H1 (cell line): Measurements from ENCODE around the gene CALHM3. TPM values are rescaled to one million over a fixed set of nuclear protein-coding genes. Genes with fewer than 3 reads are reported as not detected.

ENCODE experiments used
- CTCF ChIA-PET: fragments of 300-600 bp; sonication (Branson Sonifier 250); formaldehyde crosslinking; loops from one replicate; lab custom pipeline; 2021; ENCODE audit not compliant: partially characterized antibody; lab: Charles Lee
- POLR2A ChIA-PET: fragments of 300-600 bp; sonication (Branson Sonifier 250); formaldehyde crosslinking; loops from one replicate; lab custom pipeline; 2021; ENCODE audit warnings: inconsistent platforms; ENCODE audit not compliant: partially characterized antibody; lab: Charles Lee
- DNase-seq, 2 experiments: peaks; one replicate each; pipeline versions ENCODE4 v3.0.0 to v3.0.0-alpha.2; 2010 to 2022; ENCODE audit warnings: low spot score in 2 of 2, low read depth in 1 of 2, mixed read lengths in 1 of 2
- FAIRE-seq: peaks from 2 replicates; lab custom pipeline; 2011; peaks lifted over from hg19 to GRCh38; lab: Jason Lieb, UNC
- H2AFZ ChIP-seq: 2 replicates; pipeline ENCODE4 v1.8.1; 2012; ENCODE audit warnings: low read length, inconsistent platforms
- H2AK5ac ChIP-seq: 2 replicates; pipeline ENCODE4 v1.6.1; 2013; ENCODE audit warnings: low read depth, low read length
- H2BK120ac ChIP-seq: replicated peaks from 2 replicates; pipeline ENCODE3; 2013; ENCODE audit warnings: low read depth, low read length, inconsistent platforms
- H2BK12ac ChIP-seq: 2 replicates; pipeline ENCODE4 v1.6.1; 2013; ENCODE audit warnings: low read depth, low read length
- H2BK15ac ChIP-seq: 2 replicates; pipeline ENCODE4 v1.6.1; 2013; ENCODE audit warnings: low read length
- H2BK20ac ChIP-seq: 2 replicates; pipeline ENCODE4 v1.6.1; 2013; ENCODE audit warnings: low read length
- H2BK5ac ChIP-seq: 2 replicates; pipeline ENCODE4 v1.6.1; 2013; ENCODE audit warnings: low read depth, low read length
- H3K14ac ChIP-seq: 2 replicates; pipeline ENCODE4 v1.6.1; 2013; ENCODE audit warnings: inconsistent platforms; ENCODE audit not compliant: insufficient read length
- H3K18ac ChIP-seq: 2 replicates; pipeline ENCODE4 v1.6.1; 2013; ENCODE audit warnings: low read length; ENCODE audit errors: extremely low read depth
- H3K23ac ChIP-seq: 2 replicates; pipeline ENCODE4 v1.6.1; 2013; ENCODE audit warnings: inconsistent platforms; ENCODE audit not compliant: insufficient read length
- H3K23me2 ChIP-seq: 2 replicates; pipeline ENCODE4 v1.6.1; 2013; ENCODE audit warnings: low read depth, low read length
- H3K27ac ChIP-seq: 2 replicates; pipeline ENCODE4 v1.6.1; 2011; ENCODE audit warnings: low read depth, low read length, inconsistent platforms
- H3K27me3 ChIP-seq, 4 experiments: replicated peaks in 1 of 4; 1 replicate in 1 of 4; 2 replicates in 3 of 4; pipeline versions ENCODE4 v1.6.1 to v1.8.1; 2011 to 2013; ENCODE audit warnings: low read length in 3 of 4, mild to moderate bottlenecking in 3 of 4, inconsistent platforms in 2 of 4, mixed read lengths in 2 of 4, moderate library complexity in 1 of 4; ENCODE audit not compliant: control insufficient read depth in 3 of 4, insufficient read depth in 3 of 4; ENCODE audit errors: extremely low read depth in 1 of 4
- H3K36me3 ChIP-seq, 4 experiments: 2 replicates each; pipeline versions ENCODE4 v1.6.1 to v1.8.1; 2011 to 2013; ENCODE audit warnings: mild to moderate bottlenecking in 4 of 4, low read length in 3 of 4, moderate library complexity in 2 of 4, control low read depth in 1 of 4, inconsistent platforms in 1 of 4; ENCODE audit not compliant: insufficient read depth in 4 of 4, control insufficient read depth in 2 of 4
- H3K4ac ChIP-seq: replicated peaks from 2 replicates; pipeline ENCODE3; 2013; ENCODE audit warnings: low read length, low read depth, mixed read lengths, inconsistent platforms; ENCODE audit not compliant: insufficient read length
- H3K4me1 ChIP-seq, 4 experiments: replicated peaks in 1 of 4; 1 replicate in 1 of 4; 2 replicates in 3 of 4; pipeline versions ENCODE4 v1.6.1 to v1.8.1; 2011 to 2013; ENCODE audit warnings: low read length in 3 of 4, inconsistent platforms in 2 of 4, mixed read lengths in 1 of 4; ENCODE audit not compliant: insufficient read depth in 4 of 4, control insufficient read depth in 3 of 4
- H3K4me2 ChIP-seq, 2 experiments: 2 replicates each; pipeline versions ENCODE4 v1.6.1 to v1.8.1; 2011 to 2013; ENCODE audit warnings: low read depth in 2 of 2, low read length in 2 of 2, control low read depth in 1 of 2, inconsistent platforms in 1 of 2, mild to moderate bottlenecking in 1 of 2; ENCODE audit not compliant: insufficient read depth in 1 of 2
- H3K4me3 ChIP-seq, 4 experiments: fragments of 200-600, 300-600 bp in 1 of 4; sonication (generic), shearing (Covaris generic), sonication (Bioruptor Twin) in 1 of 4; 2 replicates each; pipeline versions ENCODE4 v1.5.1 to v1.8.1; 2011 to 2016; ENCODE audit warnings: low read length in 4 of 4, low read depth in 3 of 4, control low read depth in 2 of 4, inconsistent platforms in 2 of 4, mild to moderate bottlenecking in 2 of 4, mixed read lengths in 1 of 4, moderate library complexity in 1 of 4; ENCODE audit not compliant: insufficient read depth in 2 of 4; ENCODE audit errors: extremely low read depth in 1 of 4
- H3K56ac ChIP-seq: replicated peaks from 2 replicates; pipeline ENCODE3; 2013; ENCODE audit warnings: low read depth, mild to moderate bottlenecking, mixed read lengths, low read length, inconsistent platforms; ENCODE audit not compliant: insufficient read length
- H3K79me1 ChIP-seq: 2 replicates; pipeline ENCODE4 v1.6.1; 2013; ENCODE audit warnings: low read depth, low read length, control low read depth
- H3K79me2 ChIP-seq, 2 experiments: 2 replicates each; pipeline versions ENCODE4 v1.6.1 to v1.8.1; 2012 to 2013; ENCODE audit warnings: low read length in 2 of 2, mild to moderate bottlenecking in 2 of 2, inconsistent platforms in 1 of 2; ENCODE audit not compliant: insufficient read depth in 2 of 2, control insufficient read depth in 1 of 2
- H3K9ac ChIP-seq, 4 experiments: replicated peaks in 1 of 4; 1 replicate in 1 of 4; 2 replicates in 3 of 4; pipeline versions ENCODE4 v1.6.1 to v1.8.1; 2011 to 2013; ENCODE audit warnings: low read depth in 3 of 4, low read length in 3 of 4, control low read depth in 2 of 4, mild to moderate bottlenecking in 2 of 4, moderate library complexity in 2 of 4, inconsistent platforms in 1 of 4; ENCODE audit errors: extremely low read depth in 1 of 4
- H3K9me3 ChIP-seq, 2 experiments: 2 replicates each; pipeline versions ENCODE4 v1.6.1 to v1.8.1; 2012 to 2013; ENCODE audit warnings: mild to moderate bottlenecking in 2 of 2, moderate library complexity in 2 of 2, control low read depth in 1 of 2, inconsistent platforms in 1 of 2, low read depth in 1 of 2, low read length in 1 of 2, mixed read lengths in 1 of 2; ENCODE audit not compliant: insufficient read depth in 2 of 2
- H4K20me1 ChIP-seq, 2 experiments: replicated peaks in 1 of 2; 2 replicates each; pipeline versions ENCODE3 to v1.8.1; 2011 to 2013; ENCODE audit warnings: inconsistent platforms in 2 of 2, low read length in 2 of 2, mild to moderate bottlenecking in 1 of 2; ENCODE audit not compliant: insufficient read depth in 2 of 2, control insufficient read depth in 1 of 2
- H4K5ac ChIP-seq: 2 replicates; pipeline ENCODE4 v1.6.1; 2013; ENCODE audit warnings: low read length, low read depth, mixed read lengths, inconsistent platforms; ENCODE audit not compliant: insufficient read length
- H4K8ac ChIP-seq: 2 replicates; pipeline ENCODE4 v1.8.0; 2013; ENCODE audit warnings: mild to moderate bottlenecking, moderate library complexity, low read length, inconsistent platforms; ENCODE audit not compliant: insufficient read depth; ENCODE audit errors: extremely low read depth
- H4K91ac ChIP-seq: replicated peaks from 2 replicates; pipeline ENCODE3; 2013; ENCODE audit warnings: low read length, mixed read lengths, inconsistent platforms; ENCODE audit not compliant: insufficient read length
- ASH2L ChIP-seq: fragments of 200-600, 300-600 bp; sonication (generic); IDR thresholded peaks from one replicate; pipeline ENCODE4 v1.7.1; 2017; ENCODE audit warnings: low read length
- BACH1 ChIP-seq: IDR thresholded peaks from 2 replicates; pipeline ENCODE4 v1.6.1; 2012; ENCODE audit warnings: low read length, improper control_type of control experiment
- BRCA1 ChIP-seq: IDR thresholded peaks from 2 replicates; pipeline ENCODE4 v1.6.1; 2012; ENCODE audit warnings: low read depth, low read length, improper control_type of control experiment
- FOSL1 ChIP-seq: IDR thresholded peaks from 2 replicates; pipeline ENCODE4 v1.6.1; 2011; ENCODE audit warnings: mild to moderate bottlenecking, low read depth, low read length, moderate library complexity; ENCODE audit not compliant: insufficient read depth
- JUND ChIP-seq: IDR thresholded peaks from 2 replicates; pipeline ENCODE4 v1.6.1; 2011; ENCODE audit warnings: mild to moderate bottlenecking, improper control_type of control experiment, low read length
- NRF1 ChIP-seq: IDR thresholded peaks from 2 replicates; pipeline ENCODE4 v1.6.1; 2011; ENCODE audit warnings: mild to moderate bottlenecking, low read depth, low read length, improper control_type of control experiment
- POLR2A ChIP-seq, 2 experiments: IDR thresholded peaks; 1 replicate in 1 of 2; 2 replicates in 1 of 2; pipeline ENCODE4 v1.6.1; 2011; ENCODE audit warnings: low read depth in 2 of 2, low read length in 2 of 2, mild to moderate bottlenecking in 2 of 2; ENCODE audit errors: control extremely low read depth in 1 of 2
- SIX5 ChIP-seq: IDR thresholded peaks from 2 replicates; pipeline ENCODE4 v1.6.1; 2011; ENCODE audit warnings: mild to moderate bottlenecking, low read depth, low read length
- TCF12 ChIP-seq: IDR thresholded peaks from 2 replicates; pipeline ENCODE4 v1.6.1; 2011; ENCODE audit warnings: low read depth, mild to moderate bottlenecking, low read length
- WGBS, 2 experiments: shearing (Covaris generic) in 1 of 2; methylation state at CpG; one replicate each; pipeline versions ENCODE4 v1.1.6 to v1.1.7; 2013 to 2015; ENCODE audit warnings: low lambda C conversion rate in 2 of 2, mixed read lengths in 2 of 2, inconsistent platforms in 1 of 2, low coverage in 1 of 2, missing lambda C conversion rate in 1 of 2; ENCODE audit not compliant: insufficient replicate concordance in 2 of 2, insufficient coverage in 1 of 2, insufficient read length in 1 of 2; ENCODE audit errors: extremely low coverage in 1 of 2, missing lambda C conversion rate in 1 of 2; 5-methylcytosine and 5-hydroxymethylcytosine counted together
- polyA plus RNA-seq, 7 experiments: library from polyadenylated mRNA; depleted of rRNA in 3 of 7; stranded (reverse) in 5 of 7; unstranded in 2 of 7; fragments of >200 nt in 5 of 7; fragments of 200-250 nt in 2 of 7; gene quantifications; 1 replicate in 5 of 7; 2 replicates in 1 of 7; 4 replicates in 1 of 7; pipeline versions ENCODE4 v1.2.1 to v1.2.3, GENCODE V29; 2011 to 2013; ENCODE audit warnings: missing spikeins in 2 of 7, mixed read lengths in 2 of 7
- total RNA-seq: library from RNA; stranded (reverse); fragmentation: NEBNext Ultra II Directional; extraction: Animal tissue kit (Norgen Biotek cat#: 25700); gene quantifications from 2 replicates; pipeline ENCODE4 v1.2.1, GENCODE V29; 2021
- TF ChIP-seq, protein P1 (sequence below): IDR thresholded peaks from 2 replicates; pipeline ENCODE4 v1.6.1; 2012; ENCODE audit warnings: inconsistent platforms
- TF ChIP-seq, protein P2 (sequence below), 3 experiments: IDR thresholded peaks; 1 replicate in 2 of 3; 2 replicates in 1 of 3; pipeline versions ENCODE4 v1.5.1 to v1.6.1; 2011; ENCODE audit warnings: low read length in 3 of 3, mild to moderate bottlenecking in 3 of 3, inconsistent platforms in 2 of 3, low read depth in 1 of 3, moderate library complexity in 1 of 3; ENCODE audit not compliant: insufficient read depth in 1 of 3; ENCODE audit errors: control extremely low read depth in 1 of 3

CALHM3 gene
- total and polyA plus RNA-seq, 2 of the 8 experiments (the other 6 are each of a cell fraction or from before 2014, with no cell fraction given): 0.17 to 0.60 TPM

DNA sequence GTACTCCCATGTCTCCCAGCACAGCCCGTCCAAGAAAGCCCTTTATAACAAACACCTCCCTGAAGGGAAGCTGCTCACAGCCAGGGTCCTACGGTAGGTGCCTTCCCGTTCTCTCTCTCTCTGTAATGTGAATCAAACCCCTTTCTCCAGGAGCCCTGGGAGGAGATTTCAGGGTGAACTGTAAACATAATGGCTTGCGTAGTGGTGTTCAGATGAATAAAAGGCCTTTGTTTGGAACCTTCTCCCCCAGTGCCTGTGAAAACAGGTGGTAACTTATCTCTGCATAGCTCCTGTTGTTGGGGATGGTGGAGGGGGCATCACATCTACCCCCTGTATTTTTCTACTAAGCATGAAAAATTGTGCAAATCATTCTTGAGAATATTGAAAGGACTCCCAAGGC is 39.3 kb downstream of the CALHM3 start:
- Histone ChIP-seq H2BK12ac (no peak overlapping the region), H4K91ac (no peak overlapping the region), H3K9ac (no peak overlapping the region), H2BK15ac (no peak overlapping the region), H3K27ac (no peak overlapping the region), H3K56ac (no peak overlapping the region), H4K5ac (no peak overlapping the region), H3K23me2 (no peaks in the 10 kb centered on the region), H3K23ac (no peak overlapping the region), H3K4ac (no peak overlapping the region), H3K9me3 (no peaks in the 10 kb centered on the region), H3K36me3 (peaks cover 39 to 91% (median 81%) of the 10 kb centered on the region in 4 experiments), H3K4me3 (no peak overlapping the region), H2BK5ac (no peak overlapping the region), H4K20me1 (peaks cover 0 to 8% of the 10 kb centered on the region in 2 experiments), H3K4me1 (no peaks in the 10 kb centered on the region), H2AK5ac (no peak overlapping the region), H3K14ac (no peak overlapping the region), H3K79me2 (no peaks in the 10 kb centered on the region), H3K18ac (no peak overlapping the region), H2AFZ (no peak overlapping the region)
- ChIA-PET CTCF (interaction anchor here (0.7 to 1.8 kb wide), 4 partner anchors 13 to 36 kb away, joined by 3 to 4 read pairs (median 4); partner anchors contain the start of gene CALHM2), POLR2A (interaction anchor here (0.5 to 2.0 kb wide), 6 partner anchors 8 to 36 kb away, joined by 3 to 5 read pairs (median 4); no protein-coding TSS in a partner anchor)
- FAIRE-seq: no peak
- 89% methylated on average over 4 of the region's 4 CpGs; no CpG with 5 or more reads in 1 of the 2 experiments for WGBS, 2 experiments
- TF ChIP-seq TCF12 (no peak), JUND (no peak), BRCA1 (no peak), BACH1 (no peak), FOSL1 (no peak), NRF1 (no peak), POLR2A (IDR thresholded peaks at IDR 0.05; ENCODE audit: control extremely low read depth in 1 of 2, low read depth in 2 of 2, low read length in 2 of 2) (no peak), ASH2L (no peak), SIX5 (no peak)
- TF ChIP-seq, protein P1, sequence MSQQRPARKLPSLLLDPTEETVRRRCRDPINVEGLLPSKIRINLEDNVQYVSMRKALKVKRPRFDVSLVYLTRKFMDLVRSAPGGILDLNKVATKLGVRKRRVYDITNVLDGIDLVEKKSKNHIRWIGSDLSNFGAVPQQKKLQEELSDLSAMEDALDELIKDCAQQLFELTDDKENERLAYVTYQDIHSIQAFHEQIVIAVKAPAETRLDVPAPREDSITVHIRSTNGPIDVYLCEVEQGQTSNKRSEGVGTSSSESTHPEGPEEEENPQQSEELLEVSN: no peak
- TF ChIP-seq, protein P2, sequence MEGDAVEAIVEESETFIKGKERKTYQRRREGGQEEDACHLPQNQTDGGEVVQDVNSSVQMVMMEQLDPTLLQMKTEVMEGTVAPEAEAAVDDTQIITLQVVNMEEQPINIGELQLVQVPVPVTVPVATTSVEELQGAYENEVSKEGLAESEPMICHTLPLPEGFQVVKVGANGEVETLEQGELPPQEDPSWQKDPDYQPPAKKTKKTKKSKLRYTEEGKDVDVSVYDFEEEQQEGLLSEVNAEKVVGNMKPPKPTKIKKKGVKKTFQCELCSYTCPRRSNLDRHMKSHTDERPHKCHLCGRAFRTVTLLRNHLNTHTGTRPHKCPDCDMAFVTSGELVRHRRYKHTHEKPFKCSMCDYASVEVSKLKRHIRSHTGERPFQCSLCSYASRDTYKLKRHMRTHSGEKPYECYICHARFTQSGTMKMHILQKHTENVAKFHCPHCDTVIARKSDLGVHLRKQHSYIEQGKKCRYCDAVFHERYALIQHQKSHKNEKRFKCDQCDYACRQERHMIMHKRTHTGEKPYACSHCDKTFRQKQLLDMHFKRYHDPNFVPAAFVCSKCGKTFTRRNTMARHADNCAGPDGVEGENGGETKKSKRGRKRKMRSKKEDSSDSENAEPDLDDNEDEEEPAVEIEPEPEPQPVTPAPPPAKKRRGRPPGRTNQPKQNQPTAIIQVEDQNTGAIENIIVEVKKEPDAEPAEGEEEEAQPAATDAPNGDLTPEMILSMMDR (IDR thresholded peaks at IDR 0.05; ENCODE audit: control extremely low read depth in 1 of 3, insufficient read depth in 1 of 3, low read depth in 1 of 3, low read length in 3 of 3): no peak
- TF ChIP-seq, all 59 proteins: peak for 0
- H3K4me2 ChIP-seq: no peak overlapping the region
- no peaks in the 10 kb centered on the region for H3K79me1 ChIP-seq
- no peak overlapping the region for H2BK120ac ChIP-seq
- H4K8ac ChIP-seq: no peak overlapping the region
- no peak overlapping the region for H2BK20ac ChIP-seq
- no peak for DNase-seq
- no peaks in the 10 kb centered on the region for H3K27me3 ChIP-seq
